PFSK-1 (cell line): Measurements from ENCODE around the gene SAMD11.

Experiments used
- POLR2AphosphoS5 ChIP-seq: IDR thresholded peaks from 2 replicates; pipeline ENCODE4 v1.6.1; 2012; ENCODE audit warnings: low read depth, mild to moderate bottlenecking, control low read depth, low read length, moderate library complexity
- TAF1 ChIP-seq: IDR thresholded peaks from 2 replicates; pipeline ENCODE4 v1.6.1; 2012; ENCODE audit warnings: low read length, control low read depth, borderline replicate concordance; ENCODE audit not compliant: insufficient read depth

DNA sequence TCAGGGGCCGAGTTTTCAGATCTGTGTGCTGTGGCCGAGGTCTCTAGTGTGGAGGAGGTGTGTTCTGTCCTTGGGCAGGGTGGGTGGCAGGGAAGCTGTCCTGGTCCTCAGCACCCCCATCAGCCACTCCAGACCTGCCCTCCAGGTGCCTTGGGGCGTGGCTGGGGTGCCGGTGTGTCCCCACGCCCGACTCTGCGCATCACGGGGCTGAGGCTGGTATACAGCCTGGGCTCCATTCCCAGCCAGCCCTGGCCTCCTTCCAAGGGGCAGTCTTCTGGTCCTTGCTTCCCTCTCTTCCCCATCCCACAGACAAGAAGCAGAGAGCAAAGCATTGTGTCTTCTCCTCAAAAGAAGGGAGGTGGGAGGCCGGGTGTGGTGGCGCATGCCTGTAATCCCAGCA, 4.0 kb downstream of the SAMD11 start:
- TF ChIP-seq POLR2AphosphoS5 (no peak), TAF1 (no peak)
